GM12864 (cell line): Measurements from ENCODE around the gene CD69.
"Not testable (repeated sequence)": the region's sequence is repeated elsewhere in the genome, so short reads cannot be mapped to it uniquely, and the experiment has no call there.

ENCODE experiments used
- DNase-seq: peaks from one replicate; pipeline ENCODE4 v3.0.0-alpha.2; 2011; ENCODE audit warnings: low read depth
- H3K4me3 ChIP-seq: 2 replicates; pipeline ENCODE4 v1.5.1; 2011; ENCODE audit warnings: mild to moderate bottlenecking, low read depth, low read length, control low read depth
- TF ChIP-seq, protein P1 (sequence below): IDR thresholded peaks from 2 replicates; pipeline ENCODE4 v1.5.1; 2011; ENCODE audit warnings: low read depth, mild to moderate bottlenecking, moderate library complexity, low read length, control low read depth, inconsistent platforms; ENCODE audit errors: missing control alignments

CD69 gene

DNA sequence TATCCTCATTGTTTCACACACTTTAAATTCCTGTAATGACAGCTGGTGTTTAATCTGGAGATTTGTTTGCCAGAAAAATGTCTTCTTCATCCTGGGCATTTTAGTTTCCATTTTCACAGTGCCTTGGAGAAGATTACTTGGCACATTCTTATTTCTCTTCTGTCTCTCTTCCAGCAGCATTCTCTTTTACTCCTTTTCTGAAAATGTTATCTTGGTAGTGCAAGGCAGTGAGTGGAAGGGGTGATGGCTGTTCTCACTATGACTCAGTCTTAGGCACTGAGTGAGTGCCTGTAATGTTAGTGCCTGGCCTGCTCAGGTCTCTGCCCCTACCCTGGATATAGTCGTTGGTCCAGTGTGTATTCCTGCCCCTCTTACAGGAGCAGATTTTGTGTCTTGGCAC lies 40.9 kb downstream of the CD69 start:
- TF ChIP-seq, protein P1, sequence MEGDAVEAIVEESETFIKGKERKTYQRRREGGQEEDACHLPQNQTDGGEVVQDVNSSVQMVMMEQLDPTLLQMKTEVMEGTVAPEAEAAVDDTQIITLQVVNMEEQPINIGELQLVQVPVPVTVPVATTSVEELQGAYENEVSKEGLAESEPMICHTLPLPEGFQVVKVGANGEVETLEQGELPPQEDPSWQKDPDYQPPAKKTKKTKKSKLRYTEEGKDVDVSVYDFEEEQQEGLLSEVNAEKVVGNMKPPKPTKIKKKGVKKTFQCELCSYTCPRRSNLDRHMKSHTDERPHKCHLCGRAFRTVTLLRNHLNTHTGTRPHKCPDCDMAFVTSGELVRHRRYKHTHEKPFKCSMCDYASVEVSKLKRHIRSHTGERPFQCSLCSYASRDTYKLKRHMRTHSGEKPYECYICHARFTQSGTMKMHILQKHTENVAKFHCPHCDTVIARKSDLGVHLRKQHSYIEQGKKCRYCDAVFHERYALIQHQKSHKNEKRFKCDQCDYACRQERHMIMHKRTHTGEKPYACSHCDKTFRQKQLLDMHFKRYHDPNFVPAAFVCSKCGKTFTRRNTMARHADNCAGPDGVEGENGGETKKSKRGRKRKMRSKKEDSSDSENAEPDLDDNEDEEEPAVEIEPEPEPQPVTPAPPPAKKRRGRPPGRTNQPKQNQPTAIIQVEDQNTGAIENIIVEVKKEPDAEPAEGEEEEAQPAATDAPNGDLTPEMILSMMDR = no peak
- no peak for DNase-seq
- H3K4me3 ChIP-seq = no peak overlapping the region

DNA sequence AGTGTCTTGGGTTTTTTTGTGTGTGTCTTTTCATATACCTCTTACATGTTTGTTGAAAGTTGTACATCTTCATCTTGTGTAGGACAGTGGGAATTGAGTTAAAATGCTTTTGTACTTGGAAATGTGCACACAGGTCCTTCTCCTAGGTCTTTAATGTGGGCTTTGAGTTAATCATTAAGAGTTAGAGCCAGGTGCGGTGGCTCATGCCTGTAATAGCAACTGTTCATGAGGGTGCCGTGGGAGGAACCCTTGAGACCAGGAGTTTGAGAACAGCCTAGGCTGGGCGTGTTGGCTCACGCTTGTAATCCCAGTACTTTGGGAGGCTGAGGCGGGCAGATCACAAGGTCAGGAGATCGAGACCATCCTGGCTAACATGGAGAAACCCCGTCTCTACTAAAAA lies 41.7 kb downstream of the CD69 start:
- H3K4me3 ChIP-seq = no peak overlapping the region
- TF ChIP-seq, protein P1 = no peak
- no peak for DNase-seq

DNA sequence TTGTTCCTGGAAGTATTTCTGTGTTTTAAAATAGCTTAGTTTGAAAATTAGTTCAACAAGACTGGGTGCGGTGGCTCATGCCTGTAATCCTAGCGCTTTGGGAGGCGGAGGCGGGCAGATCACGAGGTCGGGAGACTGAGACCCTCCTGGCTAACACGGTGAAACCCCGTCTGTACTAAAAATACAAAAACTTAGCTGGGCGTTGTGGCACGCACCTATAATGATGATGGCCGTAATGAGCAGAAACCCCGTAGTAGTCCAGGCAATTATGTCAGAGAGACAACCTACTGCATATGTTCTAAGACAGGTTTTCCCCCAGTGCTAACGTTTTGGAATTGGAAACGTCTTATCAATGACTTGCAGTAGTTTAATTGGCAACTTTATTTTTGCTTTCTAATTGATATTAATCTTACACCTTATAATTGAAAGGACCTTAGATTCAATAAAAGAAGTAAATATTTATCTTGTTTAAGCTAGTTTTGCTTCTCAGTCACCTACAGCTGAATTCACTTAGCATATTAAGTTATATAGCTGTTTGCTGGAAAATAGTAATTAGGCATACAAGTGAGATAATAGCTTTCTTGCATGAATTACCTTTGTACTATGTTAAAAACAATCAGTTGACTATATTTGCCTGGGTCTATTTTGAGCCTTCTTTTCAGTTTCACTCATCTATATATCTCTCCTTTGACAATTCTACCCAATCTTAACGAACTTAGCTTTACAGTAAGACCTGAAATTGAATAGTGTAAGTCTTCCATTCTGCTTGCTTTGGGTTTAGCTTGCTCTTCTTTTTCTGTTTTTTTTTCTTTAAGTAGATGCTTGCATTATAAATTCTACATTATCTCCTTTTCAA lies 43.4 kb downstream of the CD69 start:
- no peak for DNase-seq
- TF ChIP-seq, protein P1 = no peak

DNA sequence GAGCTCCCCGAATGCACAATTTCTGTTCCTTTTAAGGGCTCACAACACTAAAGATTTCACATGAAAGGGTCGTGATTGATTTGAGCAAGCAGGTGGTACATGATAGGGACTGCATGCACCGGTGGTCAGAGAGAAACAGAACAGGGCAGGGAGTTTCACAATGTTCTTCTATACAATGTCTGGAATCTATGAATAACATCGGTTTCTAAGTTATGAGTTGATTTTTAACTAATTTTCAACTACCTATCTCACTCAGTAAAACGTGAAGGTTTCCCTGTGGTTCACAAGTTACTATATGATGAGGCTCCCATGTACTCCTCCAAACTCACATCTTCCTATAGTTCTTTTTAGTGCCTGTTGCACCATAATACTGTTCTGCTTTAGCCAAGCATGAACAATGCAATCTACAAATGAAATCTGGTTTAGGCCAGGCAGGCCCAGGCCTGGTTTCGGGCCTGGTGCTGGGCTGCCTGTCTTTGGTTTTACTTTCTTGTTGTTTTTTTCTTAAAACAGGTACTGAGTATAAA lies 47.6 kb downstream of the CD69 start:
- not testable (repeated sequence) for H3K4me3 ChIP-seq, DNase-seq

More for the DNA sequence above, 43.4 kb downstream of the CD69 start:
- H3K4me3 ChIP-seq = no peak overlapping the region

DNA sequence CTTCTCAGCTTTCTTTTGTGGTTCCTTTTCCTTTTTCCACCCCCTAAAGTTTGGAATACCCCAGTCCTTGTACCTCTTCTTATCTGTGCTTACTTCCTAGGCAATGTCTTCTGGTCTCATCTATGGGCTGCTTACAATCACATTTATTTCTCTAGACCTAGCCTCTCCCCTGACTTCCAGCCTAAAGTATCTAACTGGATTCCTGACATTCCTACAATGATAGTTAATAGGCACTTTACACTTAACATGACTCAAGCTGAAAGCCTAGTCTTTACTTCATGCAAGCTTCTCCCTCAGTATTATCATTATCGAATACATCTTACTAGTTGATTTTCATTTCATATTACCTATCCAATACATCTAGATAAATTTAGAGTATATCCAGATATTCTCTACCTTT lies 49.0 kb downstream of the CD69 start:
- DNase-seq = no peak
- TF ChIP-seq, protein P1 = no peak
- H3K4me3 ChIP-seq = no peak overlapping the region

DNA sequence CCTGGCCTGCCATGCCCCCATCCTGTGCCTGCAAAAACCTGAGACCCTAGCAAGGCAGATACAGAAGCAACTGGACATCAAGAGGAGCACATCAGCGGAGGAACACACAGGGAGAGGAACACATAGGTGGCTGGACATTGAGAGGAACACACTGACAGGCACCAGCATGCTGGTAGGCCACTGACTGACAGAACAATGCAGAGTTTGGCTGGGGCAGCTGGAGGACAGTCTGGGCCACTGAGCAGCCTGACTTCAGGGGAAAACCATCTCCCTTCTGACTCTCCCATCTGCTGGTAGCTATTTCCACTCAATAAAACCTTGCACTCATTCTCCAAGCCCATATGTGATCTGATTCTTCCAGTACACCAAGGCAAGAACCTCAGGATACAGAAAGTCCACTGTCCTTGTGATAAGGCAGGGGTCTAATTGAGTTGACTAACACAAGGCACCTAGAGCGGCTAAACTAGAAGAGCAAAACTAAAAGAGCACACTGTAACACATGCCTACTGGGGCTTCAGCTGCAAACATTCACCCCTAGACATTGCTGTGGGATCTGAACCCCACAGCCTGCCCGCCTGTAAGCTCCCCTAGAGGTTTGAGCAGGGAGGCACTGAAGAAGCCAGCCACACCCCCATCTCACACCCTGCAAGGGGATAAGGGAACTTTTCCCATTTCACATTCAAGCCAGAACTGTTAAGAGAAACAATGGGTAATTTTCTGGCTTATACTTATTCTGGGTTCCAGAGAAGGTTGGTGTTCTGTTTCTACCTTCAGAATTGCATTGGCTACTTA lies 49.9 kb downstream of the CD69 start:
- TF ChIP-seq, protein P1 = no peak

DNA sequence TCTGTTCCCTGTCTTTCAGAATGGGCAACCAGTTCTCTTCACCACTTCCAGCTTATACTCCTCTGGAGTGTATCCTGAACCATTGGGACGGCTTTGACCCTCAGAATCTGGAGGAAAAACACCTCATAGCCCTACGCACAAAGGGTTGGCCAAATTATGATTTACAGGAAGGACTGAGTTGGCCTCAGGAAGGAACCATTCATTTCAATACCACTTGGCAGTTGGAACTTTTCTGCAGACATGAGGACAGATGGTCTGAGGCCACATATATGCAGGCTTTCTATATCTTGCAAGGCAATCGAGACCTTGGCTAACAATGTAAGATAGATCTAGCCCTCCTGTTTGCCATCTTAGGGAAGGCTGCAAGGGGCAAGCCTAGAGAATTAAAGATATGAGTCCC lies 51.8 kb downstream of the CD69 start:
- H3K4me3 ChIP-seq = no peak overlapping the region
- DNase-seq = no peak
- TF ChIP-seq, protein P1 = no peak

More for the DNA sequence above, 49.9 kb downstream of the CD69 start:
- no peak overlapping the region for H3K4me3 ChIP-seq
- DNase-seq = no peak
